ENCODE measurements around the gene SLC2A4RG. TPM values are rescaled to one million over a fixed set of nuclear protein-coding genes. Genes with fewer than 3 reads are reported as not detected.
"Not testable (repeated sequence)": the region's sequence is repeated elsewhere in the genome, so short reads cannot be mapped to it uniquely, and the experiment has no call there.

Gene SLC2A4RG
- total RNA-seq, 1 experiment from 2014 or later = 19.4 TPM

DNA sequence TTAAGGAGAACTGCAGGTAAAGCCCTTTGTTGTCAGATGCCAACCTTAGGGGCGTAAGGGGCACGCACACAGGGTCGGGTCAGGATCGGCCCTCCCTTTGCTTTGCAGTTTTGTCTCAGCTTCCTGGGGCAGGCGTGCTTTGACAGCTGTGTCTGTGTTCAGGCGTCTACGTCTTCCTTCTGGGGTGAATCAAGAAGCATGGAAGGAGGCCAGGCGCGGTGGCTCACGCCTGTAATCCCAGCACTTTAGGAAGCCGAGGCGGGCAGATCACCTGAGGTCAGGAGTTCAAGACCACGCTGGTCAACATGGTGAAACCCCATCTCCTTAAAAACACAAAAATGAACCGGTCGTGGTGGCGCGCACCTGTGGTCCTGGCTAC lies 30.4 kb upstream of the SLC2A4RG start:
- no peak for DNase-seq (ENCODE audit: extremely low read depth, low read depth)

DNA sequence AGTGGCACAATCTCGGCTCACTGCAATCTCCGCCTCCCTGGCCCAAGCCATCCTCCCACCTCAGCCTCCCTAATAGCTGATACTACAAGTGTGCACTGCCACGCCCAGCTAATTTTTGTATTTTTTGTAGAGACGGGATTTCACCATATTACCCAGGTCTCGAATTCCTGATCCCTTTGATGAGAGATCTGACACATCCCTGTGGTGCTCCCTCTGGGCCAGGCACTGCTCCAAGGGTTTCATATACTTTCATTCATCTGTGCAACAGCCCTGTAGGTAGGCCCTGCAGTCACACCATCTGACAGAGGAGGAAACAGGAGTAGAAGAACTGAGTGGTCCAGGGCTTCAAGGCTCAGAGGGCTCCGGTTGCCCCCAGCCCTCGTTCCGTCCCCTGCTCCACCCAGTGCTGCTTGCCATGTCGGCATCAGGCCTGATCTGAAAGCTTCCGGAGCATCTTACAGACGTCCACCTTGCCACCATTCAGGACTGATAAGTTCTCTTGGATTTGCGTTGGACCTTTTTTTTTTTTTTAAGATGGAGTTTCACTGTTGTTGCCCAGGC lies 28.4 kb upstream of the SLC2A4RG start:
- no peak for DNase-seq (ENCODE audit: extremely low read depth, low read depth)

DNA sequence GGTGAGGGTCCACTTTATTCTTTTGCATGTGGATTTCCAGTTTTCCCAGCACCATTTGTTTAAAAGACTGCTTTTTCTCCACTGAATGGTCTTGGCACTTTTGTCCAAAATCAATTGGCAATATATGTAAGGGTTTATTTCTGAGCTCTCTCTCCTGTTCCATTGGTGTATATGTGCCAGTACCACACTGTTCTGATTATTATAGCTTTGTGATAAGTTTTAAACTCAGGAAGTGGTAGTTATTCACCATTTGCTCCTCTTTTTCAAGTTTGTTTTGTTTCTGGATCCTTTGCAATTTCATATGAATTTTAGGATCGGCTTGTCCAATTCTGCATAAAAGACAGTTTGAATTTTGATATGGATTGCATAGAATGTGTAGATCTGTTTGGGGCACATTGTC lies 27.4 kb upstream of the SLC2A4RG start:
- no peak for DNase-seq (ENCODE audit: extremely low read depth, low read depth)

DNA sequence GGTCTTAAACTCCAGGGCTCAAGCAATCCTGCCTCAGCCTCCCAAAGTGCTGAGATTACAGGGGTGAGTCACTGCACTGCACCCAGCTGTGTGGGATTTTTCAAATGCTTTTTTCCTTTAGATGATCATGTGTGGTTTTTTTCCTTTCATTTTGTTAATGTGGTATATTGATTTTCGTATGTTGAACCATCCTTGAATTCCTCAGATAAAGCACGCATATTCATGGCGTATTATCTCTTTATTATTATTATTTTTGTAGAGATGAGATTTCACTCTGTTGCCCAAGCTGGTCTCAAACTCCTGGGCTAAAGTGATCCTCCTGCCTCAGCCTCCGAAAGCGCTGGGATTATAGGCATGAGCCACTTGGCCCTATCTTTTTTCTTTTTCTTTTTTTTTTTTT lies 24.7 kb upstream of the SLC2A4RG start:
- no peak for DNase-seq (ENCODE audit: extremely low read depth, low read depth)

DNA sequence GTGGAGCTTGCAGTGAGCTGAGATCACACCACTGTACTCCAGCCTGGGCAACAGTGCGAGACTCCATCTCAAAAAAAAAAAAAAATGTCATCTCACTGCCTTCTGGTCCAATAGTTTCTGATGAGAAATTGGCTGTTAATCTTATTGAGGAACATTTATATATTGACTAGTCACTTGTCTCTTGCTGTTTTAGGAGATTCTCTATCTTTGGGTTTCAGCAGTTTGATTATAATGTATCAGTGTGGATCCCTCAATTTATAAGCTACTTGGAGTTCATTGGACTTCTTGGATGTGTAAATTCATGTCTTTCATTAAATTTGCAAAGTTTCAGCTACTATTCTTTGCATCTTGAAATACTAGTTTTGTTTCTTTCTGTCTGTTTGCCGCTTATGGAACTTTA lies 20.6 kb upstream of the SLC2A4RG start:
- DNase-seq (ENCODE audit: extremely low read depth, low read depth) = no peak

DNA sequence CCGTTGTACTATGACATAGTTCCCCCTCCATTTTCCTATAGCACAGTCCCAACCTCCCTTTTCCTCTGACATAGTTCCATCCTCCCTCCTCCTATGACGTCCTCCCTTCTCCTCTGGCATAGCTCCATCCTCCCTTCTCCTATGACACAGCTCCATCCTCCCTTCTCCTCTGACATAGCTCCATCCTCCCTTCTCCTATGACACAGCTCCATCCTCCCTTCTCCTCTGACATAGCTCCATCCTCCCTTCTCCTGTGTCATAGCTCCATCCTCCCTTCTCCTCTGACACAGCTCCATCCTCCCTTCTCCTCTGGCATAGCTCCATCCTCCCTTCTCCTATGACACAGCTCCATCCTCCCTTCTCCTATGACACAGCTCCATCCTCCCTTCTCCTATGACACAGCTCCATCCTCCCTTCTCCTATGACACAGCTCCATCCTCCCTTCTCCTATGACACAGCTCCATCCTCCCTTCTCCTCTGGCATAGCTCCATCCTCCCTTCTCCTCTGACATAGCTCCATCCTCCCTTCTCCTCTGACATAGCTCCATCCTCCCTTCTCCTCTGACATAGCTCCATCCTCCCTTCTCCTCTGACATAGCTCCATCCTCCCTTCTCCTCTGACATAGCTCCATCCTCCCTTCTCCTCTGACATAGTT lies 16.5 kb upstream of the SLC2A4RG start:
- DNase-seq (ENCODE audit: extremely low read depth, low read depth) = not testable (repeated sequence)

DNA sequence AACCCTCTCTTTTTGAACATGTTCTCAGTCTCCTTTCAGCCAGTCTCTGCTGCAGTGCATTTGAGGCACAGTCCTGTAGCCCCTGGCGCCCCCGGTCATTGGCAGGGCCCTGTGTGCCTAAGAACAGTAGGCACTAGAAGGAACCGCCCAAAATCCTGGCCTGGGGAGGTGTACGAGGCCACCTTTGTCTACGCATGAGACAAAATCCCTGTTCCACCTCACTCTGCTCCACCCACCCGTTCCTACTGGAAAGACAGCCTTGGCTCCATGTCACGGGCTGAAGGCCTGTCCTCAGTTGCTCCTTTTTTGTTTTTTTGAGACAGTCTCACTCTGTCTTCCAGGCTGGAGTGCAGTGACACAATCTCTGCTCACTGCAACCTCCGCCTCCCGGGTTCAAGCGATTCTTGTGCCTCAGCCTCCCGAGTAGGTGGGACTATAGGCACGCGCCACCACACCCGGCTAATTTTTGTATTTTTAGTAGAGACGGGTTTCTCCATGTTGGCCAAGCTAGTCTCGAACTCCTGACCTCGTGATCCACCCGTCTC lies 9.3 kb upstream of the SLC2A4RG start:
- DNase-seq (ENCODE audit: extremely low read depth, low read depth) = not testable (repeated sequence)

DNA sequence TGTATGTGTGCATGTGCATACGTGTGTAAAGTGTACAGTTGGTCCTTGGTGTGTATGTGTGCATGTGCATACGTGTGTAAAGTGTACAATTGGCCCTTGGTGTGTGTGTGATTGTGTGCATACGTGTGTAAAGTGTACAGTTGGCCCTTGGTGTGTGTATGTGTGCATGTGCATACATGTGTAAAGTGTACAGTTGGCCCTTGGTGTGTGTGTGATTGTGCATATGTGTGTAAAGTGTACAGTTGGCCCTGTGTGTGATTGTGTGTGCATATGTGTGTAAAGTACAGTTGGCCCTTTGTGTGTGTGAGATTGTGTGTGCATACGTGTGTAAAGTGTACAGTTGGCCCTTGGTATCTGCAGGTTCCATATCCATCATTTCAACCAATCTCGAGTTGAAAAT lies 8.2 kb upstream of the SLC2A4RG start:
- no peak for DNase-seq (ENCODE audit: extremely low read depth, low read depth)

DNA sequence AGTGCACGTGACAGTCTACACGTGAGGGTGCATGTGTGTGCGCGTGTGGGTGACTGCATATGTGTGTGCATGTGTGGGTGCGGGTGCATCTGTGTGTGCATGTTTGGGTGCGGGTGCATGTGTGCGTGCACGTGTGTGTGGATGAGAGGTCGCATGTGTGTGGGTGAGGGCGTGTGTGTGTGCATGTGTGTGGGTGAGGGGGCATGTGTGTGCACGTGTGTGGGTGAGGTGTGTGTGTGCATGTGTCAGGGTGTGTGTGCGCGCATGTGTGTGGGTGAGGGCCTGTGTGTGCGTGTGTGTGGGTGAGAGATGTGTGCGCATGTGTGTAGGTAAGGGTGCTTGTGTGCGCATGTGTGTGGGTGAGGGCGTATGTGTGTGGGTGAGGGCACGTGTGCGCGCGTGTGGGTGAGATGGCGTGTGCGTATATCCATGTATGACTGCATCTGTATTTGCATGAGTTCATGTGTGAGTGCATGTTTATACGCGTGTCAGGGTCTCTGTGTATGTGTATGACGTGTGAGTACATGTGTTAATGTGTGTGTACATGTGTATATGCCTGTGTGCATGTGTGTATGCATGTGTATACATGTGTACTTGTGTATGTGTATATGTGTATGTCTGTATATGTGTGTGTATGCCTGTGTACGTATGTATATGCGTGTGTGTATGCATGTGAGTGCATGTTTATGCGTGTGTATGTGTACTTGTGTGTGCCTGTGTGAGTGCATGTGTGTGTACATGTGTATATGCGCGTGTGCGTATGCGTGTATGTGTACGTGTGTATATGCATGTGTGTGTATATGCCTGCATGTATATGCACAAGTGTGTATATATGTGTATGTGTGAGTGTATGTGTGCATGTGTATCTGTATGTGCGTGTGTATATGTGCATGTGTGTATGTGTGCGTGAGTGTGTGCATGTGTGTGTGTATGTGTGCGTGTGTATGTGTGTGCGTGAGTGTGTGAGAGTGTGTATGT lies 7.2 kb upstream of the SLC2A4RG start:
- no peak for DNase-seq (ENCODE audit: extremely low read depth, low read depth)

DNA sequence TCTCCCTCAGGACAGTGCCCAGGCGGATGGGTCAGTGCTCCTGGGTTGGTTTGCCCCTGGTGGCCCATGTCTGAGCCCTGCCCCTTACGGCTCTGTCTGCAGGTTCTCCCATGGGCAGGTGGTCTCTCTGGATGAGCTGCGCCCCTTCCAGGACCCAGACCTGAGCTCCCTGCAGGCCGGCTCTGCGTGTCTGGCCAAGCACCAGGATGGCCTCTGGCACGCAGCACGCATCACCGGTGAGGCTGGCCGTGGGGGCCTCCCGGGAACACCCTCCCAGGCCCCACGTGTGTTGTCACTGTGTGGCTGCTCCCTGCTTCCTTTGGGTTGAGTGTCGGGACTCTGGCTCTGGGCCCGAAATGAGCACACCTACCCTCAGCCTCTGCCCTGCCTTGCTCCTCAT lies 6.5 kb upstream of the SLC2A4RG start:
- DNase-seq (ENCODE audit: extremely low read depth, low read depth) = no peak

DNA sequence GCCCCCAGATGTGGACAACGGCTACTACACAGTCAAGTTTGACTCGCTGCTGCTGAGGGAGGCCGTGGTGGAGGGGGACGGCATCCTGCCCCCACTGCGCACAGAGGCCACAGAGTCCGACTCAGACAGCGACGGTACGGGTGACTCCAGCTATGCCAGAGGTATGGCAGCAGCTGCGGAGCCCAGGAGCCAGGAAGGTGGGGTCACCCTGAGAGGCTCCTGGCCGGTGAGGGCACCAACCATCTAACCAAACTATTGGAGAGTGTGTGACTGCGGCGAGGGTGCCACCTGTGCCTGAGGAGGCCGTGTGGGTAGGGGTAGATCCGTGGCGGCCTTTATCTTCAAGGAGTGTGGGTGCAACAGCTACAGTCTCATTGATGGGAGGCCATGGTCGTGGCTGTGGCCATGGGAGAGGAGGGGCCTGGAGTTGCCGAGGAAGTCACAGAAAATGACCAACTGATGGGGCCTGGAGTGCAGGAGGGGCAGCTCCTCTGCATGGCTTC lies 5.9 kb upstream of the SLC2A4RG start:
- no peak for DNase-seq (ENCODE audit: extremely low read depth, low read depth)

DNA sequence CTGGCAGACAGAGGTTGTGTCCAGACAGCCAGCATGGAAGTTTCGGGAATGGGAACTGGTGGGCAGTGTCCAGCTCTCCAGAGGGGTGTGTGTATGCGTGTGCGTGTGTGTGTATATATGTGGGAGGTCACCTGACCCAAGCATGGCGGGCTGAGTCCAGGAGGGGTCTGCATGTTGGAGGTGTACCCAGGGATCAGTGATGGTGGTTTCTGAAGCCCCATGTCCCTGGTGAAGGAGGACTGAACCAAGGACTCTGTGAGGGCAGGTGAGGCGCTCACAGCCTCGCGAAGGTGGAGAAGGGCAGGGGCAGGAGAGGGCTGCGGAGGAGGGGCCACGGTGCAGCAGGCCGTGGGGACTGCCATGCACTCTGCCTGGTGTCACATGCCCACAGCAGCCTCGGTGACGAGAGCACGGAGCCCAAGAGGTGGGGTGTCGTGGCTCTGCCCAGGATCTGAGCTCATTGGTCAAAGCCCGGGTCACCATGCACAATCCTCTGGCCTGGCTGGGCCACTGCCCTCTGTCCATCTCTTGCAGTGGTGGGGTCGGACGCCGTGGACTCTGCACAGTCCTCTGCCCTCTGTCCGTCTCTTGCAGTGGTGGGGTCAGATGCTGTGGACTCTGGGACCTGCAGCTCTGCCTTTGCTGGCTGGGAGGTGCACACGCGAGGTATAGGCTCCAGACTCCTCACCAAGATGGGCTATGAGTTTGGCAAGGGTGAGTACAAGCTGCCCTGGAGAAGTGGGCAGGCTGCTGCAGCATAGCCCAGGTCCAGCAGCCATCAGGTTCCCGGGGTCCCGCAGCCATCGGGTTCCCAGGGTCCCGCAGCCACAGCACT lies 5.2 kb upstream of the SLC2A4RG start:
- DNase-seq (ENCODE audit: extremely low read depth, low read depth) = no peak

DNA sequence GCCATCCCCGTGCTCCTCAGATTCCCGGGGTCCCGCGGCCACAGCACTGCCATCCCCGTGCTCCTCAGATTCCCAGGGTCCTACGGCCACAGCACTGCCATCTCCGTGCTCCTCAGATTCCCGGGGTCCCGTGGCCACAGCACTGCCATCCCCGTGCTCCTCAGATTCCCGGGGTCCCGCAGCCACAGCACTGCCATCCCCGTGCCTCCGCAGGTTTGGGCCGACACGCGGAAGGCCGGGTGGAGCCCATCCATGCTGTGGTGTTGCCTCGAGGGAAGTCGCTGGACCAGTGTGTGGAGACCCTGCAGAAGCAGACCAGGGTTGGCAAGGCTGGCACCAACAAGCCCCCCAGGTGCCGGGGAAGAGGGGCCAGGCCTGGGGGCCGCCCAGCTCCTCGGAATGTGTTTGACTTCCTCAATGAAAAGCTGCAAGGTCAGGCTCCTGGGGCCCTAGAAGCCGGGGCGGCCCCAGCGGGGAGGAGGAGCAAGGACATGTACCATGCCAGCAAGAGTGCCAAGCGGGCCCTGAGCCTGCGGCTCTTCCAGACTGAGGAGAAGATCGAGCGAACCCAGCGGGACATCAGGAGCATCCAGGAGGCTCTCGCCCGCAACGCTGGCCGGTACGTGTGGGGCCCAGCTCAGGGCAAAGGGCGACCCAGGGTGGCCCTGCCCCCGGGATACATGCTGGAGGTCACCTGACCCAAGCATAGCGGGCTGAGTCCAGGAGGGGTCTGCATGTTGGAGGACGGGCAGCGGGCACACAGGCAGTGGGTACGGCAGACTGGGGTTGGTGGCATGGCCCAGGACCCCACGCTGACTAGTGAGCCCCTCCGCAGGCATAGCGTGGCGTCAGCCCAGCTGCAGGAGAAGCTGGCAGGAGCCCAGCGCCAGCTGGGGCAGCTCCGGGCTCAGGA lies 4.4 kb upstream of the SLC2A4RG start:
- DNase-seq (ENCODE audit: extremely low read depth, low read depth) = no peak

DNA sequence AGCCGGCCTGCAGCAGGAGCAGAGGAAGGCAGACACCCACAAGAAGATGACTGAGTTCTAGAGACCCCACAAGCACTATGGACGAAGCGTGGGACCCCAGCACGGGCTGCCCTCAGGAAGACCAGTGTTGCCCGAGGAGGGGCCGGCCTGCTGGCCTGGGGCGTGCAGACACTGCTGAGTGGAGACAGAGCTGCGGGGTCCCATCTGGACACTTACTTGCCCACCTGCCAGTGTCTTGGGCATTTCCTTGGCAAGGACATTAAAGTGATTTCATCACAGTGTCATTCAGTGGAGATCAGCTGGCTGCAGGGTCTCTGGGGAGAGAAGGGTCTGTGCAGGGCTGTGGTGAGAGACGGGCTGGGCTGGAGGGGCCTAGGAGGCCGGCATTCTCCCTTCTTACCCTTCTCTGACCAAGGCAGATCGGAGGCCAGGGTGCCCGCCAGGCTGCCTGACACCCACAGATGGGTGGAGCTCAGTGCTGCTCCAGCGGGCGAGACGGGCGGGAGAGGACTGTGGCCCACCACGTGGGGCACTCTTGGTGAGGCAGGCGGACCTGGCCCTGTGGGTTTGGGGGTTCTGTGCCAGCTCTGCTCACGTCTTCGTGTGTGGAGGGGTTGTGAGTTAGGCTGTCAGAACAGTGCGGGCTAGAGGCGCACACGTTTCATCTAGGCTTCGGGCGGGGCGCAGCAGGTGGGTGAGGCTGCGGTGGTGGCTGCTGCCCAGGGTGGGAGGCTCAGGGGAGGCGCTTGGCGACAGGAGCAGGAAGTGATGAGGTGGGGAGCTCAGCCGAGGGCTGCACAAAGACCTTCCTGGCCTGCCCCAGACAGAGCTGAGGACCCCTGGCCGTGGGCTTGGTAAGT lies 3.5 kb upstream of the SLC2A4RG start, which contains the start of gene LIME1:
Gene LIME1 (plus strand): TSS at position 806 of the 860 bp plus-strand sequence. CDS start 886 bp downstream, outside the sequence.
- no peak for DNase-seq (ENCODE audit: extremely low read depth, low read depth)

DNA sequence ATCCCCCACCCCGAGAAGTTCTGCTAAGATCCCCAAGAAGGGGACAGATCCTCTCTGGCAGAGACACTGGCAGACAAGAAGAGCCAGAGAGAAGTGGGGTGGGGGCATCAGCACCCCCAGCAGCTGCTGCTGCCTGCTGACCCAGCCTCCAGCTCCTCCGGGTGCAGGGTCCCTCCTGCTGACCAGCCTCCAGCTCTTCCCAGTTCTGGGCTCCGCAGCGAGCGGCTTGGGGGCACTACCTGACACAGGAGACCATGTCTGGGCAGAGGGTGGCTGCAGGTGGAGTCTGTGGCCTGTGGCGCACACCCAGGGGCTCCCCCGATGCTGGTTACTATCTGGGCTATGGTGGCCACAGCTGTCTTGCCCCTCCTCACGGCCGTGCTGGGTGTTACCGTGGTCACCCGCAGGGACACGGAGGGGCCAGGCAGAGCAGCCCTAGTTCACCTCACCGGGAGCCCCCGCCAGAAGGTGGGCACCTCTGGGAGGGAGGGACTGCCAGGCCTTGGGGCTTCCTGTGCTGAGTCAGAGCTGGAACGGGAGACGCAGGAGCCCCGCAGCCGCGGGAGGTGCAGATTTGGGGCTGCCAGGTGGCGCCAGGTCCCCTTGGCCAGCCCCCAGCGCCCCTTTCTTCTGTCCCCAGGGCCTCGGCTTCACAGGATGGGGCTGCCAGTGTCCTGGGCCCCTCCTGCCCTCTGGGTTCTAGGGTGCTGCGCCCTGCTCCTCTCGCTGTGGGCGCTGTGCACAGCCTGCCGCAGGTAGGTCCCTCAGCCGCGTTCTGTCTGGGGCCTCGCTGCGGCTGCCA lies 2.5 kb upstream of the SLC2A4RG start:
- no peak for DNase-seq (ENCODE audit: extremely low read depth, low read depth)

DNA sequence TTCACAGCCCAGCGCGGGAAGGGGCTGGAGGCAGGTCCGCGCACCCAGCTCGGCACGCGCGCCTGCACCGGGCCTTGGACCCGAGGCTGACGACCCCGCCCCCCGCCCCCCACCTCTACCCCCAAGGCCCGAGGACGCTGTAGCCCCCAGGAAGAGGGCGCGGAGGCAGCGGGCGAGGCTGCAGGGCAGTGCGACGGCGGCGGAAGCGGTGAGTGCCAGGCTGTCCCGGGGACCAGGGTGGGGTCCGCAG lies 2.0 kb upstream of the SLC2A4RG start:
- DNase-seq (ENCODE audit: extremely low read depth, low read depth) = no peak

DNA sequence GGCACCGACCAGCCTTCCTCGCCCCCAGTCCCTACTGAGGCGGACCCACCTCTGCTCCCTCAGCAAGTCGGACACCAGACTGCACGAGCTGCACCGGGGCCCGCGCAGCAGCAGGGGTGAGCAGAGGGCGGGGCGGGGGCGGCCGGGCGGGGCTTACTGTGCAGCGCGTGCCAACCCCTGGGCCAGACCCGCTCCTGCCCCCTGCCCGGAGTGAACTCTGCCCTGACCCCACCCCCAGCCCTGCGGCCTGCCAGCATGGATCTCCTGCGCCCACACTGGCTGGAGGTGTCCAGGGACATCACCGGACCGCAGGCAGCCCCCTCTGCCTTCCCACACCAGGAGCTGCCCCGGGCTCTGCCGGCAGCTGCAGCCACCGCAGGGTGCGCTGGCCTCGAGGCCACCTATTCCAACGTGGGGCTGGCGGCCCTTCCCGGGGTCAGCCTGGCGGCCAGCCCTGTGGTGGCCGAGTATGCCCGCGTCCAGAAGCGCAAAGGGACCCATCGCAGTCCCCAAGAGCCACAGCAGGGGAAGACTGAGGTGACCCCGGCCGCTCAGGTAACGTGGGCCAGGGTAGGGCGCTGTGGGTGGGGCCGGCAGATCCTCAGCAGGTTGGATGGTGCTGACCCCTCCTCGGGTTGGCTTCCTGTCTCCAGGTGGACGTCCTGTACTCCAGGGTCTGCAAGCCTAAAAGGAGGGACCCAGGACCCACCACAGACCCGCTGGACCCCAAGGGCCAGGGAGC lies 1.5 kb upstream of the SLC2A4RG start:
- no peak for DNase-seq (ENCODE audit: extremely low read depth, low read depth)
